ES-I3 (cell line): ENCODE data around the gene AASDHPPT.
A peak's percentile ranks its signal among the peaks of the same experiment; 100 is the strongest.

Source experiments
- H3K36me3 ChIP-seq: 2 replicates; pipeline ENCODE4 v1.6.1; 2013; ENCODE audit warnings: mild to moderate bottlenecking, low read length, control low read depth, moderate library complexity; ENCODE audit not compliant: insufficient read depth
- H3K4me1 ChIP-seq: 2 replicates; pipeline ENCODE4 v1.6.1; 2013; ENCODE audit warnings: mild to moderate bottlenecking, control low read depth, low read length; ENCODE audit not compliant: insufficient read depth
- H3K9ac ChIP-seq: 2 replicates; pipeline ENCODE4 v1.6.1; 2013; ENCODE audit warnings: low read depth, mild to moderate bottlenecking, low read length, moderate library complexity
- H3K9me3 ChIP-seq: 2 replicates; pipeline ENCODE4 v1.6.1; 2013; ENCODE audit warnings: mild to moderate bottlenecking, low read length, moderate library complexity; ENCODE audit not compliant: control insufficient read depth, insufficient read depth

AASDHPPT gene

GRCh38 chr11:106063009-106063408 lies 14.5 kb upstream of the AASDHPPT start:
- Histone ChIP-seq H3K4me1 (no peaks in the 10 kb centered on the region; the same call in 1 of the 2 replicates), H3K9me3 (no peaks in the 10 kb centered on the region), H3K9ac (no peak overlapping the region), H3K36me3 (no peaks in the 10 kb centered on the region)

- Histone ChIP-seq H3K4me1 (no peaks in the 10 kb centered on the region; the same call in 1 of the 2 replicates), H3K9me3 (no peaks in the 10 kb centered on the region), H3K36me3 (no peaks in the 10 kb centered on the region), H3K9ac (no peak overlapping the region)
Measured at GRCh38 chr11:106070606-106071005, 6.9 kb upstream of the AASDHPPT start.

- H3K4me1 ChIP-seq = no peaks in the 10 kb centered on the region; the same call in 1 of the 2 replicates
- H3K9me3 ChIP-seq = no peaks in the 10 kb centered on the region
Measured at GRCh38 chr11:106072804-106073203, 4.7 kb upstream of the AASDHPPT start.

GRCh38 chr11:106076171-106076918 lies 1.1 kb upstream of the AASDHPPT start:
- Histone ChIP-seq H3K36me3 (peaks cover 10% of the 10 kb centered on the region; the same call in 1 of the 2 replicates), H3K9ac (peak overlapping the region; percentile 88), H3K9me3 (no peaks in the 10 kb centered on the region), H3K4me1 (peaks cover 5% of the 10 kb centered on the region; the same call in 1 of the 2 replicates)

More at GRCh38 chr11:106072804-106073203, 4.7 kb upstream of the AASDHPPT start:
- no peaks in the 10 kb centered on the region for H3K36me3 ChIP-seq
- H3K9ac ChIP-seq = no peak overlapping the region

- peak within 1 kb of the TSS; percentile 99 for H3K9ac ChIP-seq
- H3K4me1 ChIP-seq = peaks cover 5% of the 10 kb centered on the region; the same call in 1 of the 2 replicates
- H3K36me3 ChIP-seq = peaks cover 11% of the 10 kb centered on the region; the same call in 1 of the 2 replicates
- H3K9me3 ChIP-seq = no peaks in the 10 kb centered on the region
Measured at GRCh38 chr11:106076919-106077608, 398 bp upstream of the AASDHPPT start, which contains the start of gene KBTBD3. TSS of gene KBTBD3 (minus strand) at chr11:106077347. CDS start at chr11:106059097, 18,250 bp downstream.

GRCh38 chr11:106082096-106082495 lies 4.6 kb downstream of the AASDHPPT start:
- no peaks in the 10 kb centered on the region for H3K9me3 ChIP-seq
- H3K9ac ChIP-seq = no peak overlapping the region
- H3K36me3 ChIP-seq = peaks cover 11% of the 10 kb centered on the region; the same call in 1 of the 2 replicates
- H3K4me1 ChIP-seq = 0 out of 2 replicates have a peak, but pooled peaks cover 5% of the 10 kb centered on the region

- Histone ChIP-seq H3K4me1 (0 out of 2 replicates have a peak, but pooled peaks cover under 1% of the 10 kb centered on the region), H3K36me3 (peaks cover 4% of the 10 kb centered on the region; the same call in 1 of the 2 replicates), H3K9me3 (no peaks in the 10 kb centered on the region), H3K9ac (no peak overlapping the region)
Measured at GRCh38 chr11:106086135-106086534, 8.7 kb downstream of the AASDHPPT start.

- no peaks in the 10 kb centered on the region for H3K9me3 ChIP-seq
- H3K36me3 ChIP-seq = peaks cover 3% of the 10 kb centered on the region
- H3K9ac ChIP-seq = no peak overlapping the region
- no peaks in the 10 kb centered on the region for H3K4me1 ChIP-seq
Measured at GRCh38 chr11:106086850-106087249, 9.4 kb downstream of the AASDHPPT start.

GRCh38 chr11:106087815-106088435 lies 10.5 kb downstream of the AASDHPPT start:
- Histone ChIP-seq H3K9ac (no peak overlapping the region), H3K4me1 (no peaks in the 10 kb centered on the region), H3K9me3 (no peaks in the 10 kb centered on the region), H3K36me3 (peaks cover 8% of the 10 kb centered on the region)

- Histone ChIP-seq H3K9ac (no peak overlapping the region), H3K9me3 (no peaks in the 10 kb centered on the region), H3K4me1 (no peaks in the 10 kb centered on the region), H3K36me3 (peaks cover 9% of the 10 kb centered on the region)
Measured at GRCh38 chr11:106088896-106089295, 11.4 kb downstream of the AASDHPPT start.

GRCh38 chr11:106091480-106092123 lies 14.1 kb downstream of the AASDHPPT start:
- Histone ChIP-seq H3K4me1 (no peaks in the 10 kb centered on the region), H3K9ac (no peak overlapping the region), H3K9me3 (no peaks in the 10 kb centered on the region), H3K36me3 (peaks cover 9% of the 10 kb centered on the region; the same call in 1 of the 2 replicates)

GRCh38 chr11:106092446-106092845 lies 15.0 kb downstream of the AASDHPPT start:
- Histone ChIP-seq H3K9me3 (no peaks in the 10 kb centered on the region), H3K4me1 (no peaks in the 10 kb centered on the region), H3K36me3 (peaks cover 9% of the 10 kb centered on the region; the same call in 1 of the 2 replicates), H3K9ac (no peak overlapping the region)

GRCh38 chr11:106098893-106099553 lies 21.6 kb downstream of the AASDHPPT start:
- H3K4me1 ChIP-seq = peaks cover 2% of the 10 kb centered on the region; the same call in 1 of the 2 replicates
- no peak overlapping the region for H3K9ac ChIP-seq
- H3K9me3 ChIP-seq = no peaks in the 10 kb centered on the region
- H3K36me3 ChIP-seq = 0 out of 2 replicates have a peak, but pooled peaks cover 3% of the 10 kb centered on the region
